Measurements from ENCODE around the gene SUV39H2.

DNA sequence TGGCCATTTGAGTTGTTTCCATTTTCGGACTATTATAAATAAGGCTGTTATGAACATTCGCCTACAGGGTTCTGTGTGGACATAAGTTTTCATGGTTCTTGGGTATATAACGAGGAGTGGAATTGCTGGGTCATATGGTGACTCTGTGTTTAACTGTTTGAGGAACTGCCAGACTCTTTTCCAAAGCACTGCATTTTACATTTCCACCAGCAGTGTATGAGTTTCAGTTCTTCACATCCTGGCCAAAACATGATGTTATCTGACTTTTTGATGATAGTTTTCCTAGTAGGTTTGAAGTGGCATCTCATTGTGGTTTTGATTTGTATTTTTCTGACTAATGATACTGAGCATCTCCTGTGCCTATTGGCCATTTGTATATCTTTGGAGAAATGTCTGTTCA lies 5.4 kb downstream of the SUV39H2 start:
- no peak for TF ChIP-seq CTCF (IDR thresholded peaks at IDR 0.05)
- no peak for TF ChIP-seq ZFX (IDR thresholded peaks at IDR 0.05; ENCODE audit: borderline replicate concordance)

All from 22Rv1 (cell line).